ENCODE measurements around the gene STAG2.
"Not testable (repeated sequence)": the region's sequence is repeated elsewhere in the genome, so short reads cannot be mapped to it uniquely, and the experiment has no call there.

The STAG2 gene

GRCh38 chrX:123961268-123962005 is at the start of gene STAG2:
TSS of gene STAG2 (plus strand) at chrX:123961706. CDS start at chrX:124022628, 60,922 bp downstream.
- peak; percentile 87 for DNase-seq (ENCODE audit: low spot score)

- no peak for DNase-seq (ENCODE audit: low spot score)
Measured at GRCh38 chrX:123917069-123917468, 44.4 kb upstream of the STAG2 start.

- no peak for DNase-seq (ENCODE audit: low spot score)
Measured at GRCh38 chrX:123918106-123918721, 43.3 kb upstream of the STAG2 start.

GRCh38 chrX:123920105-123920785 is 41.3 kb upstream of the STAG2 start:
- DNase-seq (ENCODE audit: low spot score) = peak; percentile 37

- no peak for DNase-seq (ENCODE audit: low spot score)
Measured at GRCh38 chrX:123923211-123923610, 38.3 kb upstream of the STAG2 start.

GRCh38 chrX:123924186-123924585 is 37.3 kb upstream of the STAG2 start:
- no peak for DNase-seq (ENCODE audit: low spot score)

- DNase-seq (ENCODE audit: low spot score) = no peak
Measured at GRCh38 chrX:123927845-123928244, 33.7 kb upstream of the STAG2 start.

- not testable (repeated sequence) for DNase-seq (ENCODE audit: low spot score)
Measured at GRCh38 chrX:123932055-123932454, 29.5 kb upstream of the STAG2 start.

GRCh38 chrX:123943074-123943473 is 18.4 kb upstream of the STAG2 start:
- DNase-seq (ENCODE audit: low spot score) = no peak

- DNase-seq (ENCODE audit: low spot score) = no peak
Measured at GRCh38 chrX:123943488-123943887, 18.0 kb upstream of the STAG2 start.

- no peak for DNase-seq (ENCODE audit: low spot score)
Measured at GRCh38 chrX:123949846-123950245, 11.7 kb upstream of the STAG2 start.

- peak; percentile 50 for DNase-seq (ENCODE audit: low spot score)
Measured at GRCh38 chrX:123959281-123960063, 2.0 kb upstream of the STAG2 start.

GRCh38 chrX:123960956-123961267 is 594 bp upstream of the STAG2 start:
- no peak for DNase-seq (ENCODE audit: low spot score)

- DNase-seq (ENCODE audit: low spot score) = peak; percentile 30
Measured at GRCh38 chrX:123962006-123962467, 531 bp downstream of the STAG2 start.

- DNase-seq (ENCODE audit: low spot score) = peak; percentile 94
Measured at GRCh38 chrX:123962794-123963373, 1.4 kb downstream of the STAG2 start.

GRCh38 chrX:123964156-123964834 is 2.8 kb downstream of the STAG2 start:
- DNase-seq (ENCODE audit: low spot score) = no peak

- DNase-seq (ENCODE audit: low spot score) = no peak
Measured at GRCh38 chrX:123965712-123966111, 4.2 kb downstream of the STAG2 start.

- no peak for DNase-seq (ENCODE audit: low spot score)
Measured at GRCh38 chrX:123967497-123967896, 6.0 kb downstream of the STAG2 start.

- DNase-seq (ENCODE audit: low spot score) = no peak
Measured at GRCh38 chrX:123968383-123969050, 7.0 kb downstream of the STAG2 start.

- DNase-seq (ENCODE audit: low spot score) = no peak
Measured at GRCh38 chrX:123971982-123972381, 10.5 kb downstream of the STAG2 start.

GRCh38 chrX:123973921-123974320 is 12.4 kb downstream of the STAG2 start:
- no peak for DNase-seq (ENCODE audit: low spot score)
